ENCODE measurements around the gene UTF1. TPM values are rescaled to one million over a fixed set of nuclear protein-coding genes. Genes with fewer than 3 reads are reported as not detected.

UTF1 gene
- total and polyA plus RNA-seq, 2 of the 8 experiments (the other 6 are each of a cell fraction or from before 2014, with no cell fraction given) = 0.47 to 21.8 TPM

DNA sequence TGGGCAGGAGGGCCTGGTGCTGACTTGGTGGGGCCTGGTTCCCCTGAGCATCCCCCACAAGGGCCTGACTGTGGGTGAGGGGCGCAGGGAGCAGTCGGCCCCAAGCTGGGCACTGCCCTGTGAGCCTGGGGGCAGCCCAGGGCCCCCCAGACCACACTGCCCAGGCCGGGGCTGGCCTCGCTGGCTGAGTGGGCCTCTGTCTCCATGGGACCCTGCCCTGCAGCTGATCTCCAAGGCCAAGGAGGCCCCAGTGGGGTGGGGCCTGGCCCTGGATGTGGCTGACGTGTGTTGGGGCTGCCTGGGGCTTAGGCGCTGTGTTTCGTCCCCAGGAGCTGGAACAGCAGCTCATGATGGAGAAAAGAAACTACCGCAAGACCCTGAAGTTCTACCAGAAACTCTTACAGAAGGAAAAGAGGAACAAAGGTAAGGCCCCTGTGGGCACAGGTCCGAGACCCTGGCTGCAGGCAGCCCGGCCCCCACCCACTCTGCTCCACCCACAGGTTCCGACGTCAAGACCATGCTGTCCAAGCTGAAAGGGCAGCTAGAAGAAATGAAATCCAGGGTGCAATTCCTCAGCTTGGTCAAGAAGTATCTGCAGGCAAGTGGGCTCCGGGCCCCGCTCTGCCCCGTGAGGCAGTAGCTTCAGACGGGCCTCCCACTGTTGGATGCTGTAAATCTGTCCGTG is 23.5 kb upstream of the UTF1 start (continued):
- TF ChIP-seq CHD7 (IDR thresholded peaks at IDR 0.05; ENCODE audit: insufficient replicate concordance, low read length) (no peak), TAF7 (optimal IDR thresholded peaks at IDR 0.05; ENCODE audit: borderline replicate concordance, low read depth, low read length) (no peak), SRF (IDR thresholded peaks at IDR 0.05; ENCODE audit: low read depth, low read length) (no peak), FOSL1 (IDR thresholded peaks at IDR 0.05; ENCODE audit: insufficient read depth, low read depth, low read length) (no peak), RBBP5 (IDR thresholded peaks at IDR 0.05; ENCODE audit: borderline replicate concordance, low read depth, low read length) (no peak)
